OCI-LY3 (cell line): Measurements from ENCODE around the gene MLH3.

Source experiments
- CTCF ChIP-seq: fragments of 200-600, 300-600 bp; sonication (generic); IDR thresholded peaks from 2 replicates; pipeline ENCODE4 v1.5.1; 2014; ENCODE audit warnings: antibody characterized with exemption, low read length, low read depth
- EZH2phosphoT487 ChIP-seq: fragments of 200-600 bp; shearing (Covaris generic); IDR thresholded peaks from 2 replicates; pipeline ENCODE4 v1.6.1; 2018; ENCODE audit warnings: antibody characterized with exemption, mixed run types, low read depth

- TF ChIP-seq CTCF (no peak), EZH2phosphoT487 (no peak)
Measured at GRCh38 chr14:75041613-75042012, 9.7 kb downstream of the MLH3 start.
